ENCODE results near the gene NEK7.

The NEK7 gene

GRCh38 chr1:198272492-198272891 lies 115.7 kb downstream of the NEK7 start:
- H3K27ac ChIP-seq = no peak overlapping the region
- DNase-seq (ENCODE audit: low spot score) = no peak
- ChIA-PET CTCF (interaction anchor here (0.6 to 0.7 kb wide), 2 partner anchors 69 to 242 kb away, joined by 3 to 5 read pairs; no protein-coding TSS in a partner anchor), POLR2A (ENCODE audit: low non-redundant PET) (no interaction called here)
- TF ChIP-seq CTCF (conservative IDR thresholded peaks at IDR 0.05; ENCODE audit: low read depth) = no peak

GRCh38 chr1:198273748-198274295 lies 117.0 kb downstream of the NEK7 start:
- CTCF ChIA-PET = interaction anchor here (0.6 to 1.5 kb wide), 6 partner anchors 8 to 621 kb away, joined by 3 to 6 read pairs (median 4); no protein-coding TSS in a partner anchor
- TF ChIP-seq CTCF (conservative IDR thresholded peaks at IDR 0.05; ENCODE audit: low read depth) = no peak
- DNase-seq (ENCODE audit: low spot score) = no peak
- H3K27ac ChIP-seq = no peak overlapping the region
- POLR2A ChIA-PET (ENCODE audit: low non-redundant PET) = no interaction called here

- TF ChIP-seq CTCF (conservative IDR thresholded peaks at IDR 0.05; ENCODE audit: low read depth) = no peak
- H3K27ac ChIP-seq = no peak overlapping the region
- ChIA-PET POLR2A (ENCODE audit: low non-redundant PET) (no interaction called here), CTCF (interaction anchor here (0.9 to 1.1 kb wide), 2 partner anchors 130 to 361 kb away, joined by 3 read pairs; no protein-coding TSS in a partner anchor)
- no peak for DNase-seq (ENCODE audit: low spot score)
Measured at GRCh38 chr1:198275597-198275996, 118.8 kb downstream of the NEK7 start.

GRCh38 chr1:198276241-198276640 lies 119.4 kb downstream of the NEK7 start:
- ChIA-PET CTCF (interaction anchor here (0.9 to 1.0 kb wide), 2 partner anchors 130 to 366 kb away, joined by 3 read pairs; no protein-coding TSS in a partner anchor), POLR2A (ENCODE audit: low non-redundant PET) (no interaction called here)
- no peak for DNase-seq (ENCODE audit: low spot score)
- no peak for TF ChIP-seq CTCF (conservative IDR thresholded peaks at IDR 0.05; ENCODE audit: low read depth)
- no peak overlapping the region for H3K27ac ChIP-seq

GRCh38 chr1:198278943-198279342 lies 122.1 kb downstream of the NEK7 start:
- ChIA-PET POLR2A (ENCODE audit: low non-redundant PET) (no interaction called here), CTCF (no interaction called here)
- no peak overlapping the region for H3K27ac ChIP-seq
- TF ChIP-seq CTCF (conservative IDR thresholded peaks at IDR 0.05; ENCODE audit: low read depth) = no peak
- DNase-seq (ENCODE audit: low spot score) = no peak

GRCh38 chr1:198280080-198280479 lies 123.3 kb downstream of the NEK7 start:
- H3K27ac ChIP-seq = no peak overlapping the region
- POLR2A ChIA-PET (ENCODE audit: low non-redundant PET) = no interaction called here
- no peak for TF ChIP-seq CTCF (conservative IDR thresholded peaks at IDR 0.05; ENCODE audit: low read depth)
- CTCF ChIA-PET = no interaction called here
- DNase-seq (ENCODE audit: low spot score) = no peak

All from RWPE1 (cell line).